WTC11 (cell line): ENCODE data around the gene PAM. TPM values are rescaled to one million over a fixed set of nuclear protein-coding genes. Genes with fewer than 3 reads are reported as not detected.

Source experiments
- ATAC-seq: fragments of 200-7000 bp; cut with Tn5 transposase; 2 replicates; pipeline ENCODE4 v1.10.0; 2021; ENCODE audit warnings: mild to moderate bottlenecking, moderate library complexity
- CTCF ChIA-PET: fragments of 300-600 bp; sonication (Branson Sonifier 250); formaldehyde crosslinking; loops from one replicate; lab custom pipeline; 2021; ENCODE audit warnings: antibody characterized with exemption; lab: Charles Lee
- POLR2A ChIA-PET: fragments of 350-600 bp; sonication (Branson Sonifier 250); formaldehyde crosslinking; loops from one replicate; lab custom pipeline; 2021; ENCODE audit warnings: antibody characterized with exemption; lab: Charles Lee
- DNase-seq: peaks from one replicate; pipeline ENCODE4 v3.0.0; 2021; ENCODE audit warnings: low spot score
- H3K27ac Mint-ChIP-seq: 2 replicates; pipeline ENCODE4 v1.8.0; 2021; ENCODE audit warnings: mixed read lengths
- H3K27me3 Mint-ChIP-seq: 2 replicates; pipeline ENCODE4 v1.8.0; 2021; ENCODE audit warnings: low read depth, mild to moderate bottlenecking, moderate library complexity, mixed read lengths
- H3K36me3 Mint-ChIP-seq: 2 replicates; pipeline ENCODE4 v1.8.0; 2021; ENCODE audit warnings: mixed read lengths
- H3K4me1 Mint-ChIP-seq: 2 replicates; pipeline ENCODE4 v1.8.0; 2022; ENCODE audit warnings: mixed read lengths
- H3K4me3 Mint-ChIP-seq: 2 replicates; pipeline ENCODE4 v1.8.0; 2021; ENCODE audit warnings: mild to moderate bottlenecking, moderate library complexity, mixed read lengths
- H3K9me3 Mint-ChIP-seq: 2 replicates; pipeline ENCODE4 v1.8.0; 2021; ENCODE audit warnings: mixed read lengths
- ATF2 ChIP-seq: sonication (generic); formaldehyde crosslinking; IDR thresholded peaks from 2 replicates; pipeline ENCODE4 v1.8.1; 2022; ENCODE audit warnings: low read depth, missing genetic modification reagents, borderline replicate concordance
- EMX1 ChIP-seq: fragments of 250-450 bp; sonication (Bioruptor Pico); IDR thresholded peaks from 2 replicates; pipeline ENCODE4 v1.8.0; 2021; ENCODE audit warnings: mild to moderate bottlenecking
- PRDM15 ChIP-seq: sonication (generic); formaldehyde crosslinking; IDR thresholded peaks from 2 replicates; pipeline ENCODE4 v1.8.0; 2022; ENCODE audit warnings: missing genetic modification reagents
- RORB ChIP-seq: fragments of 250-450 bp; sonication (Bioruptor Pico); IDR thresholded peaks from 2 replicates; pipeline ENCODE4 v1.9.0; 2021; ENCODE audit warnings: mild to moderate bottlenecking
- ZNF138 ChIP-seq: sonication (generic); formaldehyde crosslinking; conservative IDR thresholded peaks from 2 replicates; pipeline ENCODE4 v1.8.1; 2022; ENCODE audit warnings: mild to moderate bottlenecking, moderate library complexity, missing genetic modification reagents
- ZNF396 ChIP-seq: fragments of 250-450 bp; sonication (Bioruptor Pico); IDR thresholded peaks from 2 replicates; pipeline ENCODE4 v1.8.0; 2021; ENCODE audit warnings: mild to moderate bottlenecking, moderate library complexity, borderline replicate concordance
- ZNF423 ChIP-seq: fragments of 250-450 bp; sonication (Bioruptor Pico); IDR thresholded peaks from 2 replicates; pipeline ENCODE4 v2.1.2; 2022; ENCODE audit warnings: mild to moderate bottlenecking, moderate library complexity
- total RNA-seq: library from RNA; stranded (reverse); gene quantifications from 3 replicates; pipeline ENCODE4 v1.2.3, GENCODE V29; 2021
- TF ChIP-seq, protein P1 (sequence below): sonication (generic); formaldehyde crosslinking; IDR thresholded peaks from 2 replicates; pipeline ENCODE4 v1.8.1; 2023; ENCODE audit warnings: mild to moderate bottlenecking, missing genetic modification reagents
- TF ChIP-seq, protein P2 (sequence below): sonication (generic); formaldehyde crosslinking; IDR thresholded peaks from 2 replicates; pipeline ENCODE4 v1.8.1; 2023; ENCODE audit warnings: mild to moderate bottlenecking, missing genetic modification reagents, moderate library complexity
- TF ChIP-seq, protein P3 (sequence below): fragments of 250-450 bp; sonication (Bioruptor Pico); IDR thresholded peaks from 2 replicates; pipeline ENCODE4 v2.1.2; 2022; ENCODE audit warnings: mild to moderate bottlenecking, moderate library complexity
- TF ChIP-seq, protein P4 (sequence below): sonication (generic); formaldehyde crosslinking; IDR thresholded peaks from 2 replicates; pipeline ENCODE4 v1.8.1; 2022; ENCODE audit warnings: mild to moderate bottlenecking, missing genetic modification reagents, moderate library complexity, borderline replicate concordance

Gene PAM
- total RNA-seq, 1 experiment from 2014 or later, result 52.3 TPM

- TF ChIP-seq PRDM15, result no peak
- TF ChIP-seq, protein P1, sequence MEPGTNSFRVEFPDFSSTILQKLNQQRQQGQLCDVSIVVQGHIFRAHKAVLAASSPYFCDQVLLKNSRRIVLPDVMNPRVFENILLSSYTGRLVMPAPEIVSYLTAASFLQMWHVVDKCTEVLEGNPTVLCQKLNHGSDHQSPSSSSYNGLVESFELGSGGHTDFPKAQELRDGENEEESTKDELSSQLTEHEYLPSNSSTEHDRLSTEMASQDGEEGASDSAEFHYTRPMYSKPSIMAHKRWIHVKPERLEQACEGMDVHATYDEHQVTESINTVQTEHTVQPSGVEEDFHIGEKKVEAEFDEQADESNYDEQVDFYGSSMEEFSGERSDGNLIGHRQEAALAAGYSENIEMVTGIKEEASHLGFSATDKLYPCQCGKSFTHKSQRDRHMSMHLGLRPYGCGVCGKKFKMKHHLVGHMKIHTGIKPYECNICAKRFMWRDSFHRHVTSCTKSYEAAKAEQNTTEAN (CRISPR knock-in tag), result no peak
Measured at GRCh38 chr5:102766295-102767090, 11.4 kb downstream of the PAM start (continued).

DNA sequence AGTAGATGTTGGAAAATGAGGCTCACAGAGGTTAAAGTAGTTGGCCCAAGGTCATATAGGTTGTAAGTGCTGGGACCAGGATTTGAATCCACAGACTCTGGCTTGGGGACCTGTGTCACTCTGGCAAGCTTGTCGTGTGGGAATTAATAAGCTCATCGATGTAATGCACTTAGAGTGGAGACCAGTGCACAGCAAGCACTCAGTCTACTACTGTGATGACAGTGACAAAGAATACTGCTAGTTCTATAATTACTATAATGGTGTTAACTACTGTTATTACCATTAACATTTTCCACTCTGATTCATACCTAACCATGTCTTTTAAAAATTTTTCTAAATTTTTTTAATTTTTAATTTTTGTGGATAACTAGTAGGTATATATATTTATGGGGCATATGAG lies 12.8 kb downstream of the PAM start:
- DNase-seq (no peak), ATAC-seq (no peak)
- no peak for TF ChIP-seq ATF2 (CRISPR knock-in tag)
- TF ChIP-seq EMX1 (CRISPR knock-in tag), result no peak
- TF ChIP-seq, protein P2, sequence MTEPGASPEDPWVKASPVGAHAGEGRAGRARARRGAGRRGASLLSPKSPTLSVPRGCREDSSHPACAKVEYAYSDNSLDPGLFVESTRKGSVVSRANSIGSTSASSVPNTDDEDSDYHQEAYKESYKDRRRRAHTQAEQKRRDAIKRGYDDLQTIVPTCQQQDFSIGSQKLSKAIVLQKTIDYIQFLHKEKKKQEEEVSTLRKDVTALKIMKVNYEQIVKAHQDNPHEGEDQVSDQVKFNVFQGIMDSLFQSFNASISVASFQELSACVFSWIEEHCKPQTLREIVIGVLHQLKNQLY (CRISPR knock-in tag), result no peak
- TF ChIP-seq, protein P3, sequence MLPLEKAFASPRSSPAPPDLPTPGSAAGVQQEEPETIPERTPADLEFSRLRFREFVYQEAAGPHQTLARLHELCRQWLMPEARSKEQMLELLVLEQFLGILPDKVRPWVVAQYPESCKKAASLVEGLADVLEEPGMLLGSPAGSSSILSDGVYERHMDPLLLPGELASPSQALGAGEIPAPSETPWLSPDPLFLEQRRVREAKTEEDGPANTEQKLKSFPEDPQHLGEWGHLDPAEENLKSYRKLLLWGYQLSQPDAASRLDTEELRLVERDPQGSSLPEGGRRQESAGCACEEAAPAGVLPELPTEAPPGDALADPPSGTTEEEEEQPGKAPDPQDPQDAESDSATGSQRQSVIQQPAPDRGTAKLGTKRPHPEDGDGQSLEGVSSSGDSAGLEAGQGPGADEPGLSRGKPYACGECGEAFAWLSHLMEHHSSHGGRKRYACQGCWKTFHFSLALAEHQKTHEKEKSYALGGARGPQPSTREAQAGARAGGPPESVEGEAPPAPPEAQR (CRISPR knock-in tag), result no peak
- TF ChIP-seq, protein P4, sequence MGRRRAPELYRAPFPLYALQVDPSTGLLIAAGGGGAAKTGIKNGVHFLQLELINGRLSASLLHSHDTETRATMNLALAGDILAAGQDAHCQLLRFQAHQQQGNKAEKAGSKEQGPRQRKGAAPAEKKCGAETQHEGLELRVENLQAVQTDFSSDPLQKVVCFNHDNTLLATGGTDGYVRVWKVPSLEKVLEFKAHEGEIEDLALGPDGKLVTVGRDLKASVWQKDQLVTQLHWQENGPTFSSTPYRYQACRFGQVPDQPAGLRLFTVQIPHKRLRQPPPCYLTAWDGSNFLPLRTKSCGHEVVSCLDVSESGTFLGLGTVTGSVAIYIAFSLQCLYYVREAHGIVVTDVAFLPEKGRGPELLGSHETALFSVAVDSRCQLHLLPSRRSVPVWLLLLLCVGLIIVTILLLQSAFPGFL, result no peak
- no peak for TF ChIP-seq RORB (CRISPR knock-in tag)
- no peak for TF ChIP-seq ZNF423
- no peak for TF ChIP-seq ZNF396 (CRISPR knock-in tag)
- no peak overlapping the region for H3K27ac Mint-ChIP-seq
- H3K36me3 Mint-ChIP-seq, result no peaks in the 10 kb centered on the region
- no peak overlapping the region for H3K4me3 Mint-ChIP-seq
- no peaks in the 10 kb centered on the region for H3K9me3 Mint-ChIP-seq
- H3K4me1 Mint-ChIP-seq, result peaks cover 22% of the 10 kb centered on the region
- POLR2A ChIA-PET, result no interaction called here
- CTCF ChIA-PET, result no interaction called here
- no peaks in the 10 kb centered on the region for H3K27me3 Mint-ChIP-seq

- CTCF ChIA-PET, result interaction anchor here (1.1 kb wide), 1 partner anchor 89 kb away, joined by 3 read pairs; no protein-coding TSS in a partner anchor
- TF ChIP-seq ZNF138, result no peak
- TF ChIP-seq, protein P2 (CRISPR knock-in tag), result no peak
- Mint-ChIP-seq H3K4me3 (no peak overlapping the region), H3K9me3 (peaks cover 6% of the 10 kb centered on the region), H3K27me3 (no peaks in the 10 kb centered on the region), H3K4me1 (peaks cover 7% of the 10 kb centered on the region), H3K36me3 (peaks cover 7% of the 10 kb centered on the region), H3K27ac (no peak overlapping the region)
- DNase-seq (no peak), ATAC-seq (no peak)
- POLR2A ChIA-PET, result no interaction called here
Measured at GRCh38 chr5:102770803-102771202, 15.7 kb downstream of the PAM start.
